Subcutaneous adipose tissue (tissue), 4 donors: ENCODE results near the gene CTDP1. TPM values are rescaled to one million over a fixed set of nuclear protein-coding genes. Genes with fewer than 3 reads are reported as not detected.

Experiments used
- CTCF ChIP-seq: fragments of 450-650 bp; IDR thresholded peaks from one replicate; pipeline ENCODE4 v1.5.1; 2016; ENCODE audit warnings: low read depth, mild to moderate bottlenecking, control low read depth, antibody characterized with exemption, moderate library complexity
- total RNA-seq, 4 donors: library from RNA; depleted of rRNA; stranded (reverse); fragments of >200 nt; gene quantifications; one replicate each; pipeline ENCODE4 v1.1.0, GENCODE V29; 2016

Gene CTDP1
- total RNA-seq, 4 donors from 2014 or later: 11.3 to 19.2 (median 16.2) TPM

- TF ChIP-seq CTCF: no peak
Measured at GRCh38 chr18:79730804-79731203, 51.2 kb downstream of the CTDP1 start.

GRCh38 chr18:79732721-79733025 lies 53.1 kb downstream of the CTDP1 start:
- TF ChIP-seq CTCF: no peak

- TF ChIP-seq CTCF: no peak
Measured at GRCh38 chr18:79733135-79733701, 53.6 kb downstream of the CTDP1 start.

GRCh38 chr18:79733986-79734770 lies 54.6 kb downstream of the CTDP1 start:
- no peak for TF ChIP-seq CTCF

- TF ChIP-seq CTCF: no peak
Measured at GRCh38 chr18:79735071-79735980, 55.7 kb downstream of the CTDP1 start.

- TF ChIP-seq CTCF: no peak
Measured at GRCh38 chr18:79736230-79736629, 56.6 kb downstream of the CTDP1 start.

GRCh38 chr18:79736846-79737245 lies 57.2 kb downstream of the CTDP1 start:
- TF ChIP-seq CTCF: no peak
